ENCODE data around the gene MMP11.
A peak's percentile ranks its signal among the peaks of the same experiment; 100 is the strongest.

Gene MMP11

DNA sequence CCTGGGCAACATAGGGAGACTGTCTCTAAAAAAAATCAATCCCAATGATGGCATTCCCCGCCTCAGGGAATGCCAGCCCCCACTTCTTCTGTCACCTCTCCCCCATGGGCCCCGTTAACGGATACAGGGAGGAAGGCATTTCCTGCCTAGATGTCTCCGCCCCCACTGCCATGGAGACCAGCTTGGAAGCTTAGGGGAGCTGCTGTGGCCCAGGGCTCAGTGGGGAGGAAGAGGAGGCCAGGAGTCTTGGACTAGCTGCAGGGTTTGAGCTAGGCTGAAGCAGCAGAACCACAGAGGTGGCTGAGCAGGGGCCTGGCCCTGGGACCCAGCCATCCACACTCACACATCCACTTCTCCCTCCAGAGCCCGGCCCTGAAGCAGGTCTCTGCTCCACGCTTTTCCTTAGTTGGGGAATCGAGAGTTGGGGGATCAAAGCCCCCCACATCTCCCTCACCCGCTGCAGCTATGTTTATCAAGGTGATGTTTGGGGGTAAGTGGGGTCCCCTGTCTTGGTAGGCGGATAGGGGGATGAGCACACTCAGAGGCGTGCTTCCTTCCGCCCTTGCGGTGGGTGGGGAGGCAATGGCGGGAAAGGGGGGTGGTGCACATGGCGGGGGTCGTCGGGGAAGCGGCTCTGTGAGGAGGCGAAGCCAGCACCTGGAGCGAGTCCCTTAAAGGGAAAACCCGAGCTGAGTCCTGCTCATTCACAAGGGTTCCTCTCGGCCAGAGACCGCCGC lies 9.6 kb upstream of the MMP11 start, which contains the start of gene C22orf15:
TSS of gene C22orf15 (plus strand) at position 149 of the 737 bp plus-strand sequence. CDS start at position 466, 317 bp downstream.
- DNase-seq = peak; percentile 48

DNA sequence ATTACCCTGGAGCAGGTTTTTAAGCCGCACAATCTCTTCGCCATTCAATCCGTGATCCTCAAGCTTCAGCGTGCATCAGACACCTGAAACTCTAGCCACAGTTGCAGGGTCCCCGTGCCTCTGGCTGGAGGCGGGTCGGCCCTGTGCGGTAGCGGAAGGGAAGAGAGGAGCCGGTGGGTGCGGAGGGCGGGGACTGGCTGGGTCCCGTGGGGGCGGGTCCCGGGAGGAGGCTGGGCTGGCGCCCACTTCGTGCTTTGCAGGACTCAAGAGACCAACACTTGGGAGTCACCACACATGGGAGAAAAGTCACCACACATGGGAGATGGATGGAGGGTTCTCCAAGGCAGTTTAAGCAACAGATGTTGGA lies 9.1 kb upstream of the MMP11 start:
- DNase-seq = no peak

DNA sequence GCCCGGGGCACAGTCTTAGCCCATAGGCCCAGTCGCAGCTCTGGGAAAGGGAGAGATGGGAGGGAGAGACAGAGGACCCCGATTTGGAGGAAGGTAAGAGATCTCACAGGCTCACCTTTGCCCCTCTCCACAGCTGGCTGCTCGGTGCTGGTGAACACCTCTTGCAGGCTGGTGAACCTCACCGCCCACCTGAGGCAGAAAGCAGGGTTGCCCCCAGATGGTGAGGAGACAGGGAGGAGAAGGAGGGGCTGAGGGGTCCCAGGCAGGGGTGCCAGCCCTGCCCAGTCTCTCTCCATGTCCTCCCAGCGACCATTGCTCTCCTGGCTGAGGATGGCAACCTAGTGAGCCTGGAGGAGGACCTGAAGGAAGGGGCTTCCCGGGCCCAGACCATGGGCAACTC lies 8.7 kb upstream of the MMP11 start:
- DNase-seq = no peak

DNA sequence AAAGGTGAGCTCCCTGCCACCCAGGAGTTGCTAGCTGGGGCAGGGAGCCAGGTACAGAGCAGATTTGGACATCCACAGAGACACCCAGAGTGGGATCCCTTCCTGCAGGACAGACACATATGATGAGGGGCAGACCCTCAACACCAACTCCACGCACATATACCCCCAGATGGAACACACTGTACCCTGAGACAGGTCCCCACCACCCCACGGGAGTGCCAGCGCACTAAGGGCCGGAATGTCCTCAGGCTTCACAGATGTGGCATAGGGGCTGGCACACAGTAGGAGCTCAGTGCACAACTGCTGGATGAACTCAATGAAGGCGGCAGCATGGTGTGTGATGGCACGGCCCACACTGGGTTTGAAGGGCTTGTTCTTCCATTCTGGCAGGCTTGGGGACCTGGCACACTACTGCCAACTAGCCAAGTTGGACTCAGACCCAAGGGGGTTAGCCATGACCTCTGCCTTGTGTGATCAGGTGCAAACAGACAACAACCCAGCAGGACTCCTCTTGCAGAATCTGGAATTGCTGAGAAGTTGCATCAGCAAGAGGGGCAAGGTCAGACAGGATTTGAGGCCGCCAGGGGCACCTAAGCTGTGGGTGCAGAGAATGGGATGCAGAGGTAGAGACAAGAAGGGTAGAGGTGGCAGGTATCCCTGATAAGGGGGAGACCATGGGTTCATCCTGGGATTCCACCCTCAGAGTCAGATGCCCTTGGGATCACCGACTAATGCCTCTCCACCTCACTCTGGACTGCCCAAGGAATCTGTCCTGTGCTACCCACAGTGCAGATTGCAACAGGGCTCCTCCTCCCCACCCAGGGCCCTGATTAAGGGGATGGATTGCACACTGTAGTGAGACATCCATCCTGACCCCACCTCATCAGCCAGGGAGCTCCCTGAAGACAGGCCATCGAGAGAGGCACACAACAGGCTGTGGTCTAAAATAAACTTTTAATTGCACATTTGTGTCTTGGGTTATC lies 7.5 kb upstream of the MMP11 start:
- DNase-seq = no peak

DNA sequence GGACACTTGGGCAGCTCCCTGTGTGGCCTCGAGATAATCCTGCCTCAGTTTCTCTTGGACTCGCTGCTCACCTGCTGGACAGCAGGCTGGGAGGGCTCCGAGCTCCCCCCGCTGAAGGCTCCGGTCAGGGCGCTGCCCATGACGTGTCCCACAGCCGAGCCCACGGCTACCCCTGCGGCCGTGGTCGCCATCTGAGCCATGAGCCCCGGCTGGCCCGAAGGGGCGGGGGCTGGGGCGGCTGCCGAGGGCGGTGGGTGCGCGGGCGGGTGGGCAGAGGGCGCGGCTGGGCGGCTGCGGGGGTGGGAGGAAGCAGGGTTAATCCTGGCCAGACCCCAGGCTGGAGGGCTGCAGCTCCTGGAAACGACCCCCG lies 5.4 kb upstream of the MMP11 start:
- DNase-seq = no peak

DNA sequence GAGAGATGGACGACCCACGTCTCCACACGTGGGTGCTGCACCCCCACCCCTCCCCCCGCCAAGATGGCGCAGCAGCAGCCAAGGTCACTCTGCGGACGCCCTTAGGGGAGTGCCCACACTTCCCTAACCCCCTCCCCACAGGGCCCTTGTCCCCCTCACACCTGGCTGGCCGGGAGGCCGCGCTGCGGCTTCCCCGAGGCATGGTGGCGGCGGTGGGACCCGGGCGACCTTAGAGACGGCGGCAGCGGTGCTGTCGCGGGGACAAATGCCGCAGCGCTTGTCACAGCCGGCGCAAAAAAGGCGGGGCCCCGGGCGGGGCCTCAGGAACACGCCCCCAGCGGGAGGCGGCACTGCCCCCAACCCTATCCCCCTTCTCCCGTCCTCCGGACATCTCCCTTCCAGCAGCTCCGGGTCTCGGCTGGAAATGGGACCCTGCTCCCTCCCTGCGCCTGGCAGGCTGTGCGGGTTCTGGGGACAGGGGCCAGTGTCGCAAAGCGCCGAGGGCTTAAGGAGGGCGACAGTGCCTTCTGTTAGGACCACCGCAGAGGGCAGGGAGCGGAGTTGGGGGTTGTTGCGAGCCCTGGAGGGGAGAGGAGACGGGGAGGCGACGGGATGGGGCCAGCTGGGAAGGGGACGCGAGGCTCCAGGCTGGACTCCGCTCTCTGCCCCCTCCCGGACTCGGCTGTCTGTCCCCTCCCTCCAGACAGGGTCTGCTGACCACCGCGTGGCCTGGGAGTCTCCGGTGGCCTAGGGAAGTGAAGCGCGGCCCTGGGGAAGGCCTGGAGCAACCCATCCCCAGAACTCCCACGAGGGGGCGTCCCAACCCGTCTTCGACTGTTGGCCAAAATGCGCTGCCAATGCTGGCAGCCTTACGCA lies 4.7 kb upstream of the MMP11 start, which contains the start of gene CHCHD10:
TSS of gene CHCHD10 (minus strand) at position 300 of the 876 bp plus-strand sequence. CDS start at position 202, 98 bp downstream.
- DNase-seq = peak; percentile 27

DNA sequence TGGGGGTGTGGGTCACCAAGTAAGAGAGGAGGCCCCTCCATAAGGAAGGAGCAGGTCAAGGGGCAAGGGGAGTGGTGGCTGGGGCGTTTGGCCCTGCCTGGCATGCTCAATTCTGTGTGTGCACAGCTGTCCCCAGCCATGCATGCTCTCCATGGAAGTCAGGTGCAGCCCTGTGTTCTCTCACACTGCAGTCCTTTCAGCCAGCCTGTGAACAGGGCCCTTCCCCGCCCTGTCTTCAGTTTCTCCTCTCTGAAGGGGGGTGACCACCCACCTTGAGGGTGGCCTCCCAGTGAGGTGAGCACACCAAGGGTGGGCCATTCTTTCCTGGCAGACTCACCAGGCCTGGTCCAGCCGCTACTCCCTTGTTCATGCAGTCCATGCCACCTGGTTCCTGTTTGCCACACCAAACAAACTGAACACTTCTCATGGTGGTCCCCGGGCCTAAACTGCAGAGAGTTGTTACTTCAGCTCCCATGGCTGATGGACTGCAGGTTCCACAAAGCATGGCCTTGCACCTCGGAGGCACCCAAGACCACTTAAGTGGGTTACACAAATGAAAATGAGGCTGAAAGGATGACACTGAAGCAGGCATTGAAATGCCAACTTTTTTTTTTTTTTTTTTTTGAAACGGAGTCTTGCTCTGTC lies 3.2 kb upstream of the MMP11 start:
- DNase-seq = no peak

DNA sequence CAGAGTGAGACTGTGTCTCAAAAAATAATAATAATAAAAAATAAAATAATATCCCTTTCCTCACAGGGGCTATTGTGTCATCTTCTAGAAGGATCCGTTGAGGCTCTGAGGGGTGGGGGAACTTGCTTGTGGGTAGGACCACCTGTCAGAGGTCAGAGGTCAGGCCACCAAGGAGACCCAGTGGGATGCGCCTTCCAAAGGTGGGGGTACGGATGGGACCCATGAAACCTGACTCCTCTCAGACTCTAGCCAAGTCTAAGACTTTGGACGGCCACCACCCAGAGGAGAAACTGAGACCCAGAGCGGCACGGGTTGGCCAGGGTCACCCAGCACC lies 367 bp upstream of the MMP11 start:
- no peak for DNase-seq

DNA sequence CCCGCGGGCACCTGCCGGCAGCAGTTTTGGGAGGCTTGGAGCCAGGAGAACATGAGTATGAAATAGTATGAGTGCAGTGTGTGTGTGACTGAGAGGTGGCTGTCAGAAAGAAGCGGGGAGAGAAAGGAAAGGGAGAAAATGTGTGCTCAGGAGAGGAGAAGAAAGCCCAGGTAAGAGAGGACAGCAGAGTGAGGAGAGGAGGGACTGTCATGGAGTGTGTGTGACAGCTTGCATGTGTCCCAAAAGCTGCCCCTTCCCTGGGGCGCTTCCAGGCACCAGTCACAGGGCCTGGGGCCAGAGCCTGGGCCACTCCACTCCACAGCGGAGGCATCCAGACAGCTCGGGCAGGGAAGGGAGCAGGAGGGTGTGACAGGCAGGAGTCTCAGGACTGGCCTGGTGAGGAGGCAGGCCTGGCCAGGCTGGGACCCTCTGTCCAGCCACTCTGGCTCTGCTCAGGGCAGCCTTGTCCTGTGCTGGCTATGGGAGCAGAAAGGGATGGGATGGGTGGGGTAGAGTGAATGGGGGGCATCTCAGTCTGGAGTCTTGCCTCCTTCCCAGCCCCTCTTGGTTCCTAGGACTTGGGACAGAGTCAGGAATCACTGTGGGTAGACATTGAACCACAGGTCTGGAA lies 949 bp downstream of the MMP11 start:
- DNase-seq = no peak

DNA sequence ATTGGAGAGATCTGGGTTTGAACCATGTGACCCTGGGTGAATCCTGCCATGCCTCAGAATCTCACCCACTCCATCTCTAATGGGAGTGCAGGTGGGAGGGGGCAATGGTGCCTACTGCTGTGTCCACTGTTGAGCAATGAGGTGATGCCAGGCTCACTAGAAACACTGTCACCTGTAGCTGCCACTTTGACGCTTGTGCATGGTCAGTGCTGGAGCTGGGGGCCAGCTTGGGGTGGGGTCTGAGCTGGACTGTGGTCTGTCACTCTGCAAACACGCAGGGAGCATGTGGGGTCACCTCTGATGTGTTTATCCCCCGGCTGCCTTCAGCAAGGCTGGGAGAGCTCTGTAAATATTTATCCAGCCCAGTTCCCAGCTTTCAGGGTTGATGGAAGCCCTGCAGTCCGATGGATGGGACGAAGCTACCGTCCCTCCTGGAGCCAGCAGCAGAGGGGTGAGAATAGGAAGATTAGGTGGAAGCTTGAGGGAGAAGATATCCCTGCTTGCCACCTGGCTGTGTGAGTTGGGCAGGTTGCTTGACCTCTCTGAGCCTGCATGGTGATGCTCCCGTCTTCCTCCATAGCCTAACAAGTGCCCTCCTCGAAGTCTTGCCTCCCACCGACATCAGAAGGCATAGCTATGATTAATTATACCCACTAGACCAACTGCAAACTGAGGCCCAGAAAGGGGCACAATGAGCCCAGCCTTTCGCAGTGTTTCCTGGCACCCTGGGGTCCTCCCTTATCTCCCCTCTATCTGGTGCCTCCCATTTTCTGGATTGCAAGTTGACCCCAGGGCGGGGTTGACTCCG lies 1.7 kb downstream of the MMP11 start:
- no peak for DNase-seq

DNA sequence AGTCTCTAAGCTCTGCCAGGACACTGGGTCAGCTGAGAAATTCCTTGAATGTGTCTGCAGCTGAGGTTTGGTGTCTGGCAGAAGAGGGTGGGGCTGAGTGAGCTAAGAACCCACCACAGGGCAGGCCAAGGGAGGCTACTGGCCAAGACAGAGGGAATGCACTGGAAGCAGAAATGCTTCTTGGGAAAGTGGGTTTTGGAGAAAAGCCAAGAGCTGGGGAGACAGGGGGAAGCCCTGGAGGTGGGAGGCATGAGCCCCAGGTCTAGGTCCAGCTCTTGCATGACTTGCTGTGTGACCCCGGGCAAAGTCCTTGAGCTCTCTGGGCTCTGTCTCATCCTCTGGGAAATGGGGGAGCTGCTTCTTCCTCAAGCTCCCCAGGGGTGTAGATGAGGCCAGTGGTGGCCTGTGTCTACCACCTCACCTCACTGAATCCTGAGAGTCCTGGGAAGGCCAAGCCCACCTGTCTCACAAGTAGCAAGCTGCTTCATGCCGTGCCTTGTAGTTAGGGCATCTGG lies 2.3 kb downstream of the MMP11 start:
- DNase-seq = no peak

DNA sequence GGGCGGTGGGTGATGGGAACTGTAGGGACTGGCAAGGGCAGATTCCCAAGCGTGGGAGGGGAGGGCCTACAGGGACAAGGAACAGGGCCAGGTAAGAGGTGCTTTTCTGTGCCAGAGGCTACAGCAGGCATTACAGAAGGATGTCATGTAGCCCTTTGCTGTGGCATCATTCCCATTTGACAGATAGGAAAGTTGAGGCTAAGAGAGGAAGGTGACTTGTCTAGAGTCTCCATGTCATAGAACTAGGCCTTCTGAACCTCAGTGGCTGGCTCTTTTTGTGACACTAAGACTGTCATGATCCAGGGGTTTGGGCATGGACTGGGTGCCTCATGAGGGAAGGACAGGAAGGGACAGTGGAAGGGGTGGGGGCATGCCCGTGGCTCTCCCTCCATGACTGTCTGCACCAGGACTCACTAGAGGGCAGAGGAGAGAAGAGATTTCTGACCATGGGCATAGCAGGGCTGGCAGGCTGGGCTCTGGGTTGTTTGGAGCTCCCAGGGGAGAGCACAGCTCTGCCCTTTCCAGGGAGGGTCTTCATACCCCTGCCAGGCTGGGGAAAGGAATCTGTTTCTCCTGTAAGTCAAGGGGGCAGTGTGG lies 3.2 kb downstream of the MMP11 start:
- no peak for DNase-seq

DNA sequence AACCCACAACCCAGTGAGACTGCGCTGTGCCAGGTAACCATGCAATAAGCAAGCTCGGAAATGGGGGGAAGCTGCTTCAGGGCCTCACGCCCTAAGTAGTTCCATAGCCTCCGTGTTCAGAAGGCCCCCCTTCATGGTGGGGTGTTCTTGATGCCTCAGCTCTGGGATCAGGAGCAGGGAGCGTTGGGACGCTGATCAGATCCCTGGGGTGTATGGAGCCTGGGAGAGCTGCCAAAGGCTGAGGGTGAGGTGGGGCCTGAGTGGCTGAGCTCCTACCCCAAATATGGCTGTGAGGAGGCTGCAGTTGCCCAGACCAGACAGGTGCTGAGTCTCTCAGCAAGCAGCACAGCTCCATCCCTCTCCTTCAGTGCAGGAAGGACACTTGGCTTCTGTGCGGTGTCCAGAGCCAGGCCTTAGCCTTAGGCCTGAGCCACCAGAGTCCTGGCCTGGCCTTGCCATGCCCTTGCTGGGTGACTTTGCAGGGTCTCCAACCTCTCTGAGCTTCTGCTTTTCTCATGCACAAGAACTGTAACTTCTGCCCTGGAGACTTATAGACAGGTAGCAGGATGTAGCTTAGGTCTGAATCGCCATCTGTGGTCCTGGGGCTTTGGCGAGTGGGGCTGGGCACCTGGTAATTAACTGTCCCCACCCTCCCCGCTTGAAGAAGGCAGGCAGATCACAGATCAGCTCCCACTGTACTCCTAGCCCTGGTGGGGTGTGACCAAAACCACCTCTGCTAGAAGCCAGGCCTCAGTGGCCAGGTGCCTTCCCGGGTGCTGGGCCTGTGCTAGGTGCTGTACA lies 5.3 kb downstream of the MMP11 start:
- no peak for DNase-seq

DNA sequence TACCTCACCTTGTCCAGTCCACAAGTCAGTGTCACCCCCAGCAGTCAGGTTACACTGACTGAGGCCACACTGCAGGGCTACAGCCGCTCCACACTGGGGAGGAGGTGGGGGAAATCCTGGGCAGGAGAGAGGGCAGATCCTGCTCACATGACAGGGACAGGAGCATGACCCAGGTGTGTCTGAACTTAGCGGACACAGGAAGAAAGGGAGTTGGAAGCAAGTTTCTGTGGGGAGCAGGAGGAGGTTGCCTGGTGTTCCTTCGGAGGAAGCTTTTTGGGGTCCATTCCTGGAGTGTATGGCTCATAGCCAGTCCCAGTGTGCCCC lies 5.9 kb downstream of the MMP11 start:
- DNase-seq = no peak

DNA sequence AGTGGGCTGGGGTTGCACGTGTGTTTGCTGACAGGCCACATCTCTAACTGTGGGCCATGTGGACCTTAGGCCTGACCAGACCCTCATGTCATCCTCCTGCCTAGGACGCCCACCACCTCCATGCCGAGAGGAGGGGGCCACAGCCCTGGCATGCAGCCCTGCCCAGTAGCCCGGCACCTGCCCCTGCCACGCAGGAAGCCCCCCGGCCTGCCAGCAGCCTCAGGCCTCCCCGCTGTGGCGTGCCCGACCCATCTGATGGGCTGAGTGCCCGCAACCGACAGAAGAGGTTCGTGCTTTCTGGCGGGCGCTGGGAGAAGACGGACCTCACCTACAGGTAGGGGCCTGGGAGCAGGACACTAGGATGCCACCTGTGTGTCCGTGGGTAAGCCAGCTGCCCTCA lies 6.4 kb downstream of the MMP11 start:
- DNase-seq = no peak

DNA sequence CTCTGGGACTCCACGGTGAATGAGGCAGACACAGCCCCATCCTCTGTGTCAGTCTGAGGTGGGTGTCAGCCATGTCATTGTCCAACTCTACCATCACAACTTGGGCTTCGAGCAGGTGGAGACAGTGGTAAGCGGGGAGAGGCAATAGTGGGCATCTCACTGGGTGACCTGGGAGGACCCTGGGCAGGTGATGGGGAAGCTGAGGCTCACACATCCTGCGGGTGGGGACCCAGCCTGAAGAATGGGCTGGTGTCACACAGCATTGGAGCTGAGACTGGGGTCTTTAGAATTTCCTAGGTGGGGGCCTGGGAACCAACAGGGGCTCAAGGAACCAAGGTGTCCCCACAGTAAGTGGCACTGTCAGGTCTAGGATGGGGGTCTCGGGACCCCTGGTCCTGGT lies 7.1 kb downstream of the MMP11 start:
- no peak for DNase-seq

DNA sequence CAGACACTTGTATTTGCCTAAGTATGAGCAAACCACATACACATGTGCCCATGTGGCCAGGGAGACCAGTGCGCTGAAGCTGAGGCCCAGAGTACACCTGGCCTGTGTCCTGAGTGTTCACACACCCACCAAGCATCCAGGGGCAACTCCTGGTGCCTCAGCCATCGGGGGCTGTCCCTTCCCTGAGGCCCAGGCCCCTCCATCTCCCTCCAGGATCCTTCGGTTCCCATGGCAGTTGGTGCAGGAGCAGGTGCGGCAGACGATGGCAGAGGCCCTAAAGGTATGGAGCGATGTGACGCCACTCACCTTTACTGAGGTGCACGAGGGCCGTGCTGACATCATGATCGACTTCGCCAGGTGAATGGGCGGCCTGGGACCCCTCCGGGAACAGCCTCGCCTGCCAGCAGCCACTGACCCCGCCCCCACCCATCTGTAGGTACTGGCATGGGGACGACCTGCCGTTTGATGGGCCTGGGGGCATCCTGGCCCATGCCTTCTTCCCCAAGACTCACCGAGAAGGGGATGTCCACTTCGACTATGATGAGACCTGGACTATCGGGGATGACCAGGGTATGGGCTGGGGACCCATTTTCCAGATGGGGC lies 7.6 kb downstream of the MMP11 start:
- DNase-seq = no peak

DNA sequence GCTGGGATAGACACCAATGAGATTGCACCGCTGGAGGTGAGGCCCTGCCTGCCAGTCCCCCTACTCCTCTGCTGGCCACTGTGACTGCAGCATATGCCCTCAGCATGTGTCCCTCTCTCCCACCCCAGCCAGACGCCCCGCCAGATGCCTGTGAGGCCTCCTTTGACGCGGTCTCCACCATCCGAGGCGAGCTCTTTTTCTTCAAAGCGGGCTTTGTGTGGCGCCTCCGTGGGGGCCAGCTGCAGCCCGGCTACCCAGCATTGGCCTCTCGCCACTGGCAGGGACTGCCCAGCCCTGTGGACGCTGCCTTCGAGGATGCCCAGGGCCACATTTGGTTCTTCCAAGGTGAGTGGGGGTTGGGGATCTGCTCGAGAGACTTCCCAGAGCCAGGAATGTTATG lies 8.4 kb downstream of the MMP11 start:
- no peak for DNase-seq

DNA sequence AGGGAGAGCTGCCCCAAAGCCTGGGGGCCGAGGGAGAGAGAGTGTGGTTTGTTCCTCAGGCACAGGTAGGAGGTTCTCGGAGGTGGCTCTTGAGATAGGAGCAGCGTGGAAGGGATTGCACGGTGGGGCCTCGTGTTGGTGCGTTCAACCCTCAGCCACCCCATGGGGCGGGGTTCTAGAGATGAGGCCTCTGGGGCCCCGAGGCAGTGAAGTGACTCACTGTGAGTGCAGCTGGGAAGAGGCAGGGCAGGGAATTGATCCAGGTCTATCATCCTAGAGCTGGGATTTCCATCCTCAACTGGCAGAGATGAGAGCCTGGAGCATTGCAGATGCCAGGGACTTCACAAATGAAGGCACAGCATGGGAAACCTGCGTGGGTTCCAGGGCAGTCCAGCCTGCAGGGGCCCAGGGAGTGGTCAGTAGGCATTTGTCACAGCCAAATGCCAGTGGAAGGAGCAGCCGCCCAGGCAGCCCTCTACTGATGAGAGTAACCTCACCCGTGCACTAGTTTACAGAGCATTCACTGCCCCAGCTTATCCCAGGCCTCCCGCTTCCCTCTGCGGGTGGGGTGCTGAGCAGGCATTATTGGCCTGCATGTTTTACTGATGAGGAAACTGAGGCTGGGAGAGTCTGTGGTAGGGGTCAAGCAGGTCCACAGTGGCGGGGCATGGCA lies 9.0 kb downstream of the MMP11 start:
- DNase-seq = peak; percentile 73
